Measurements from ENCODE around the gene NOS1AP.

The NOS1AP gene

GRCh38 chr1:162297208-162297607, 227.7 kb downstream of the NOS1AP start:
- Histone ChIP-seq H3K9me2 (replicated peaks; ENCODE audit: low read depth, low read length) (no peaks in the 10 kb centered on the region), H3K4me1 (ENCODE audit: insufficient read depth, low read length, poor library complexity, severe bottlenecking) (peaks cover 28% of the 10 kb centered on the region), H4K20me1 (ENCODE audit: insufficient read depth, low read length, poor library complexity, severe bottlenecking) (no peaks in the 10 kb centered on the region), H3F3A (ENCODE audit: low read depth) (no peaks in the 10 kb centered on the region), H3K79me2 (ENCODE audit: insufficient read depth, low read length) (no peaks in the 10 kb centered on the region), H2AFZ (ENCODE audit: low read length) (no peak overlapping the region), H3K27me3 (ENCODE audit: insufficient read depth, low read length, poor library complexity, severe bottlenecking) (no peaks in the 10 kb centered on the region), H3K9ac (ENCODE audit: low read depth, low read length, poor library complexity, severe bottlenecking) (no peak overlapping the region), H3K36me3 (ENCODE audit: insufficient read depth, low read length) (no peaks in the 10 kb centered on the region), H3K4me2 (ENCODE audit: low read depth, low read length, poor library complexity, severe bottlenecking) (peak overlapping the region; percentile 34), H3K4me3 (ENCODE audit: low read length, poor library complexity, severe bottlenecking) (peak overlapping the region; percentile 1), H3K9me3 (ENCODE audit: insufficient read depth, low read depth, low read length) (no peaks in the 10 kb centered on the region)
- TF ChIP-seq EZH2phosphoT487 (IDR thresholded peaks at IDR 0.05; ENCODE audit: borderline replicate concordance), result no peak
- no peak for TF ChIP-seq CTCF (conservative IDR thresholded peaks at IDR 0.05; ENCODE audit: low read length)

GRCh38 chr1:162298266-162298665, 228.8 kb downstream of the NOS1AP start:
- H3K9ac ChIP-seq (ENCODE audit: low read depth, low read length, poor library complexity, severe bottlenecking), result no peak overlapping the region
- no peak for TF ChIP-seq CTCF (conservative IDR thresholded peaks at IDR 0.05; ENCODE audit: low read length)
- no peak for TF ChIP-seq EZH2phosphoT487 (IDR thresholded peaks at IDR 0.05; ENCODE audit: borderline replicate concordance)
- H3K79me2 ChIP-seq (ENCODE audit: insufficient read depth, low read length), result no peaks in the 10 kb centered on the region
- no peak overlapping the region for H3K4me2 ChIP-seq (ENCODE audit: low read depth, low read length, poor library complexity, severe bottlenecking)
- H4K20me1 ChIP-seq (ENCODE audit: insufficient read depth, low read length, poor library complexity, severe bottlenecking), result no peaks in the 10 kb centered on the region
- peaks cover 28% of the 10 kb centered on the region for H3K4me1 ChIP-seq (ENCODE audit: insufficient read depth, low read length, poor library complexity, severe bottlenecking)
- H3K4me3 ChIP-seq (ENCODE audit: low read length, poor library complexity, severe bottlenecking), result no peak overlapping the region
- H3K36me3 ChIP-seq (ENCODE audit: insufficient read depth, low read length), result no peaks in the 10 kb centered on the region
- no peaks in the 10 kb centered on the region for H3K9me3 ChIP-seq (ENCODE audit: insufficient read depth, low read depth, low read length)
- H3F3A ChIP-seq (ENCODE audit: low read depth), result no peaks in the 10 kb centered on the region
- no peaks in the 10 kb centered on the region for H3K9me2 ChIP-seq (replicated peaks; ENCODE audit: low read depth, low read length)
- no peak overlapping the region for H2AFZ ChIP-seq (ENCODE audit: low read length)
- no peaks in the 10 kb centered on the region for H3K27me3 ChIP-seq (ENCODE audit: insufficient read depth, low read length, poor library complexity, severe bottlenecking)

- Histone ChIP-seq H3K79me2 (ENCODE audit: insufficient read depth, low read length) (no peaks in the 10 kb centered on the region), H3K4me1 (ENCODE audit: insufficient read depth, low read length, poor library complexity, severe bottlenecking) (peaks cover 23% of the 10 kb centered on the region)
- TF ChIP-seq EZH2phosphoT487 (IDR thresholded peaks at IDR 0.05; ENCODE audit: borderline replicate concordance), result no peak
Observed at GRCh38 chr1:162299018-162299417, 229.5 kb downstream of the NOS1AP start.

More at GRCh38 chr1:162299018-162299417, 229.5 kb downstream of the NOS1AP start:
- Histone ChIP-seq H3K9ac (ENCODE audit: low read depth, low read length, poor library complexity, severe bottlenecking) (no peak overlapping the region), H2AFZ (ENCODE audit: low read length) (no peak overlapping the region), H3F3A (ENCODE audit: low read depth) (no peaks in the 10 kb centered on the region), H3K9me3 (ENCODE audit: insufficient read depth, low read depth, low read length) (no peaks in the 10 kb centered on the region), H3K27me3 (ENCODE audit: insufficient read depth, low read length, poor library complexity, severe bottlenecking) (no peaks in the 10 kb centered on the region), H3K4me2 (ENCODE audit: low read depth, low read length, poor library complexity, severe bottlenecking) (no peak overlapping the region), H4K20me1 (ENCODE audit: insufficient read depth, low read length, poor library complexity, severe bottlenecking) (no peaks in the 10 kb centered on the region), H3K9me2 (replicated peaks; ENCODE audit: low read depth, low read length) (no peaks in the 10 kb centered on the region), H3K4me3 (ENCODE audit: low read length, poor library complexity, severe bottlenecking) (no peak overlapping the region), H3K36me3 (ENCODE audit: insufficient read depth, low read length) (no peaks in the 10 kb centered on the region)
